Measurements from ENCODE around the gene SYT12. TPM values are rescaled to one million over a fixed set of nuclear protein-coding genes. Genes with fewer than 3 reads are reported as not detected.
"Not testable (repeated sequence)": the region's sequence is repeated elsewhere in the genome, so short reads cannot be mapped to it uniquely, and the experiment has no call there.

Gene SYT12
- total RNA-seq, 1 experiment from 2014 or later = 4.8 TPM

GRCh38 chr11:66987158-66987620, 35.7 kb upstream of the SYT12 start:
- TF ChIP-seq EZH2 (IDR thresholded peaks at IDR 0.05; ENCODE audit: low read length, unreplicated experiment) (no peak), EZH2phosphoT487 (IDR thresholded peaks at IDR 0.05; ENCODE audit: borderline replicate concordance, low read length) (no peak)
- TF ChIP-seq, protein P1, sequence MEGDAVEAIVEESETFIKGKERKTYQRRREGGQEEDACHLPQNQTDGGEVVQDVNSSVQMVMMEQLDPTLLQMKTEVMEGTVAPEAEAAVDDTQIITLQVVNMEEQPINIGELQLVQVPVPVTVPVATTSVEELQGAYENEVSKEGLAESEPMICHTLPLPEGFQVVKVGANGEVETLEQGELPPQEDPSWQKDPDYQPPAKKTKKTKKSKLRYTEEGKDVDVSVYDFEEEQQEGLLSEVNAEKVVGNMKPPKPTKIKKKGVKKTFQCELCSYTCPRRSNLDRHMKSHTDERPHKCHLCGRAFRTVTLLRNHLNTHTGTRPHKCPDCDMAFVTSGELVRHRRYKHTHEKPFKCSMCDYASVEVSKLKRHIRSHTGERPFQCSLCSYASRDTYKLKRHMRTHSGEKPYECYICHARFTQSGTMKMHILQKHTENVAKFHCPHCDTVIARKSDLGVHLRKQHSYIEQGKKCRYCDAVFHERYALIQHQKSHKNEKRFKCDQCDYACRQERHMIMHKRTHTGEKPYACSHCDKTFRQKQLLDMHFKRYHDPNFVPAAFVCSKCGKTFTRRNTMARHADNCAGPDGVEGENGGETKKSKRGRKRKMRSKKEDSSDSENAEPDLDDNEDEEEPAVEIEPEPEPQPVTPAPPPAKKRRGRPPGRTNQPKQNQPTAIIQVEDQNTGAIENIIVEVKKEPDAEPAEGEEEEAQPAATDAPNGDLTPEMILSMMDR (conservative IDR thresholded peaks at IDR 0.05; ENCODE audit: low read depth, low read length) = no peak
- peaks cover 19% of the 10 kb centered on the region for H3K4me1 ChIP-seq (ENCODE audit: insufficient read depth, low read length)
- no peak overlapping the region for H3K4me3 ChIP-seq (ENCODE audit: low read length)
- H3K27me3 ChIP-seq (ENCODE audit: low read length) = no peaks in the 10 kb centered on the region
- H3K27ac ChIP-seq (ENCODE audit: low read length) = no peak overlapping the region
- H3K9me2 ChIP-seq (replicated peaks; ENCODE audit: low read length) = no peaks in the 10 kb centered on the region
- no TSS peak for BruUV-seq (replicated peaks)
- H3K4me2 ChIP-seq (ENCODE audit: low read length) = no peak overlapping the region
- CTCF ChIA-PET = no interaction called here
- H3K9me3 ChIP-seq (ENCODE audit: low read length) = no peaks in the 10 kb centered on the region
- no peak for DNase-seq
- no peaks in the 10 kb centered on the region for H3K36me3 ChIP-seq (ENCODE audit: low read depth, low read length)
- H4K20me1 ChIP-seq (ENCODE audit: low read length) = no peaks in the 10 kb centered on the region
- POLR2A ChIA-PET (ENCODE audit: unreplicated experiment) = no interaction called here
- H3K9ac ChIP-seq (ENCODE audit: low read length) = no peak overlapping the region
- H3F3A ChIP-seq (ENCODE audit: low read length, unreplicated experiment) = no peaks in the 10 kb centered on the region
- intact Hi-C loops (cut with micrococcal nuclease) = no loop called here
- H3K79me2 ChIP-seq (ENCODE audit: low read length) = no peaks in the 10 kb centered on the region
- ATAC-seq = no peak
- no peak overlapping the region for H2AFZ ChIP-seq (ENCODE audit: low read length)

GRCh38 chr11:66987924-66988637, 34.9 kb upstream of the SYT12 start:
- Histone ChIP-seq H2AFZ (ENCODE audit: low read length) (no peak overlapping the region), H3K9me2 (replicated peaks; ENCODE audit: low read length) (no peaks in the 10 kb centered on the region), H3K4me2 (ENCODE audit: low read length) (no peak overlapping the region), H3K79me2 (ENCODE audit: low read length) (no peaks in the 10 kb centered on the region), H3F3A (ENCODE audit: low read length, unreplicated experiment) (no peaks in the 10 kb centered on the region), H3K27ac (ENCODE audit: low read length) (no peak overlapping the region), H3K4me1 (ENCODE audit: insufficient read depth, low read length) (peaks cover 16% of the 10 kb centered on the region), H3K27me3 (ENCODE audit: low read length) (no peaks in the 10 kb centered on the region), H3K9ac (ENCODE audit: low read length) (no peak overlapping the region), H3K9me3 (ENCODE audit: low read length) (no peaks in the 10 kb centered on the region), H3K36me3 (ENCODE audit: low read depth, low read length) (no peaks in the 10 kb centered on the region), H3K4me3 (ENCODE audit: low read length) (no peak overlapping the region), H4K20me1 (ENCODE audit: low read length) (no peaks in the 10 kb centered on the region)
- intact Hi-C loops (cut with micrococcal nuclease) = no loop called here
- DNase-seq (no peak), ATAC-seq (no peak)
- ChIA-PET POLR2A (ENCODE audit: unreplicated experiment) (no interaction called here), CTCF (no interaction called here)
- TF ChIP-seq, protein P1 (conservative IDR thresholded peaks at IDR 0.05; ENCODE audit: low read depth, low read length) = no peak
- TF ChIP-seq EZH2 (IDR thresholded peaks at IDR 0.05; ENCODE audit: low read length, unreplicated experiment) (no peak), EZH2phosphoT487 (IDR thresholded peaks at IDR 0.05; ENCODE audit: borderline replicate concordance, low read length) (no peak)
- no TSS peak for BruUV-seq (replicated peaks)

DNA sequence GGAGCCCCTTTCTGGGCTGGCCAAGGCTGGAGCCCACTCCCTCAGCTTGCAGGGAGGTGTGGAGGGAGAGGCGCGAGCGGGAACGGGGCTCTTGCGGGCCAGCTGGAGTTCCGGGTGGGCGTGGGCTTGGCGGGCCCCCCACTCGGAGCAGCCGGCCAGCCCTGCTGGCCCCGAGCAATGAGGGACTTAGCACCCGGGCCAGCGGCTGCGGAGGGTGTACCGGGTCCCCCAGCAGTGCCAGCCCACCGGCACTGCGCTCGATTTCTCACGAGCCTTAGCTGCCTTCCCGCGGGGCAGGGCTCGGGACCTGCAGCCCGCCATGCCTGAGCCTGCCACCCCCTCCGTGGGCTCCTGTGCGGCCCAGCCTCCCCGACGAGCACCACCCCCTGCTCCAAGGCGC, 34.2 kb upstream of the SYT12 start:
- H3K9me2 ChIP-seq (replicated peaks; ENCODE audit: low read length); ATAC-seq; intact Hi-C loops (cut with micrococcal nuclease); H3K9me3 ChIP-seq (ENCODE audit: low read length); H4K20me1 ChIP-seq (ENCODE audit: low read length); BruUV-seq (replicated peaks); H3K27ac ChIP-seq (ENCODE audit: low read length); CTCF ChIA-PET; H3K79me2 ChIP-seq (ENCODE audit: low read length); H3K27me3 ChIP-seq (ENCODE audit: low read length); DNase-seq; H3F3A ChIP-seq (ENCODE audit: low read length, unreplicated experiment); H2AFZ ChIP-seq (ENCODE audit: low read length); POLR2A ChIA-PET (ENCODE audit: unreplicated experiment); H3K4me2 ChIP-seq (ENCODE audit: low read length); H3K4me3 ChIP-seq (ENCODE audit: low read length); H3K36me3 ChIP-seq (ENCODE audit: low read depth, low read length); H3K9ac ChIP-seq (ENCODE audit: low read length): not testable (repeated sequence)
- H3K4me1 ChIP-seq (ENCODE audit: insufficient read depth, low read length) = peaks cover 10% of the 10 kb centered on the region

DNA sequence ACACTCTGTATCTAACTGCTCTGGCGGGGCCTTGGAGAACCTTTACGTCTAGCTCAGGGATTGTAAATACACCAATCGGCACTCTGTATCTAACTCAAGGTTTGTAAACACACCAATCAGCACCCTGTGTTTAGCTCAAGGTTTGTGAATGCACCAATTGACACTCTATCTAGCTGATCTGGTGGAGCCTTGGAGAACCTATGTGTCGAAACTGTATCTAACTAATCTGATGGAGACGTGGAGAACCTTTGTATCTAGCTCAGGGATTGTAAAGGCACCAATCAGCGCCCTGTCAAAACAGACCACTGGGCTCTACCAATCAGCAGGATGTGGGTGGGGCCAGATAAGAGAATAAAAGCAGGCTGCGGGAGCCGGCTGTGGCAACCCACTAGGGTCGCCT, 33.6 kb upstream of the SYT12 start:
- H2AFZ ChIP-seq (ENCODE audit: low read length); H3K9ac ChIP-seq (ENCODE audit: low read length); CTCF ChIA-PET; DNase-seq; H4K20me1 ChIP-seq (ENCODE audit: low read length); H3K4me2 ChIP-seq (ENCODE audit: low read length); ATAC-seq; H3K4me3 ChIP-seq (ENCODE audit: low read length); POLR2A ChIA-PET (ENCODE audit: unreplicated experiment); H3K27me3 ChIP-seq (ENCODE audit: low read length); H3F3A ChIP-seq (ENCODE audit: low read length, unreplicated experiment); H3K9me2 ChIP-seq (replicated peaks; ENCODE audit: low read length); H3K27ac ChIP-seq (ENCODE audit: low read length); H3K4me1 ChIP-seq (ENCODE audit: insufficient read depth, low read length); intact Hi-C loops (cut with micrococcal nuclease); BruUV-seq (replicated peaks); H3K36me3 ChIP-seq (ENCODE audit: low read depth, low read length); H3K9me3 ChIP-seq (ENCODE audit: low read length); H3K79me2 ChIP-seq (ENCODE audit: low read length): not testable (repeated sequence)

All from PC-3 (cell line).